NCI-H1694 treated with DMSO at 0.1 percent for 48 hours (cell line): Measurements from ENCODE around the gene TCAP.
A peak's percentile ranks its signal among the peaks of the same experiment; 100 is the strongest.
"Not testable (repeated sequence)": the region's sequence is repeated elsewhere in the genome, so short reads cannot be mapped to it uniquely, and the experiment has no call there.

Experiments used
- DNase-seq: peaks from one replicate; lab custom pipeline; 2025; lab: John Stamatoyannopoulos, UW

The TCAP gene

GRCh38 chr17:39706383-39706782, 41.2 kb downstream of the TCAP start:
- DNase-seq: no peak

- no peak for DNase-seq
Measured at GRCh38 chr17:39706921-39707337, 41.8 kb downstream of the TCAP start.

GRCh38 chr17:39709319-39709997, 44.3 kb downstream of the TCAP start:
- DNase-seq: no peak

DNA sequence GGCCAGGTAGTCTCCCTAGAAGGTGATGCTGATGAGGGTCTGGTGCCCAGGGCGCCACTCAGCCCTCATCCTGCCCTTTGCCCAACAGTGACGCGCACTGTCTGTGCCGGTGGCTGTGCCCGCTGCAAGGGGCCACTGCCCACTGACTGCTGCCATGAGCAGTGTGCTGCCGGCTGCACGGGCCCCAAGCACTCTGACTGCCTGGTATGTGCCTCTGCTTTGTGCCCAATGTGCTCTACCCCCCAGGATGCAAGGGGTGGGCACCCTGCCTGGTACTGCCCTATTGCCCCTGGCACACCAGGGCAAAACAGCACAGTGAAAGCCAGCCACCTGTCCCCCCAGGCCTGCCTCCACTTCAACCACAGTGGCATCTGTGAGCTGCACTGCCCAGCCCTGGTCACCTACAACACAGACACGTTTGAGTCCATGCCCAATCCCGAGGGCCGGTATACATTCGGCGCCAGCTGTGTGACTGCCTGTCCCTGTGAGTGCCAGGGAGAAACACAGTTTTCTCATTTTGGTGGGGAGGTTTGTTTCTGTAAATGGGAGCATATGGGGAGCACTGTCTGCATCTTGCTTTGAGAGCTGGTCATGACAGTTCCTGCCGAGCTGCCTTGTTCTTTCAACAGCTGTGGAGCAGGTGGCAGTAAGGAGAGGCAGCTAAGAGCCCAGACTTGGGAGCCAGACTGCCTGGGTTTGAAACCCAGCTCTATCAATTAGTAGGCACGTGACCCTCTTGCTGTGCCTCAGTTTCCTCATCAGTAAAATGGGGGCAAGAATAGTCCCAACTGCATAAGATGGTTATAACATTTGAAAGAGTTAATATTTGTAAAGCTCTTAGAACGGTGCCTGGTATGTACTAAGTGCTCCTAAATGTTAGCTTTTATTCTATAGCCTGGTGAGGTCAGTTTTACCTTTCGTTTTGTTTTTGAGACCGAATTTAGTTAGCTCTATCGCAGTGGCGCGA, 45.1 kb downstream of the TCAP start:
- DNase-seq: peak; percentile 37

GRCh38 chr17:39711071-39711470, 45.9 kb downstream of the TCAP start:
- not testable (repeated sequence) for DNase-seq

DNA sequence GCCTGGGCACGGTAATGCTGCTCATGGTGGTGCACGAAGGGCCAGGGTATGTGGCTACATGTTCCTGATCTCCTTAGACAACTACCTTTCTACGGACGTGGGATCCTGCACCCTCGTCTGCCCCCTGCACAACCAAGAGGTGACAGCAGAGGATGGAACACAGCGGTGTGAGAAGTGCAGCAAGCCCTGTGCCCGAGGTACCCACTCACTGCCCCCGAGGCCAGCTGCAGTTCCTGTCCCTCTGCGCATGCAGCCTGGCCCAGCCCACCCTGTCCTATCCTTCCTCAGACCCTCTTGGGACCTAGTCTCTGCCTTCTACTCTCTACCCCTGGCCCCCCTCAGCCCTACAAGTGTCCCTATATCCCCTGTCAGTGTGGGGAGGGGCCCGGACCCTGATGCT, 46.7 kb downstream of the TCAP start:
- no peak for DNase-seq

- no peak for DNase-seq
Measured at GRCh38 chr17:39714234-39714633, 49.1 kb downstream of the TCAP start.

DNA sequence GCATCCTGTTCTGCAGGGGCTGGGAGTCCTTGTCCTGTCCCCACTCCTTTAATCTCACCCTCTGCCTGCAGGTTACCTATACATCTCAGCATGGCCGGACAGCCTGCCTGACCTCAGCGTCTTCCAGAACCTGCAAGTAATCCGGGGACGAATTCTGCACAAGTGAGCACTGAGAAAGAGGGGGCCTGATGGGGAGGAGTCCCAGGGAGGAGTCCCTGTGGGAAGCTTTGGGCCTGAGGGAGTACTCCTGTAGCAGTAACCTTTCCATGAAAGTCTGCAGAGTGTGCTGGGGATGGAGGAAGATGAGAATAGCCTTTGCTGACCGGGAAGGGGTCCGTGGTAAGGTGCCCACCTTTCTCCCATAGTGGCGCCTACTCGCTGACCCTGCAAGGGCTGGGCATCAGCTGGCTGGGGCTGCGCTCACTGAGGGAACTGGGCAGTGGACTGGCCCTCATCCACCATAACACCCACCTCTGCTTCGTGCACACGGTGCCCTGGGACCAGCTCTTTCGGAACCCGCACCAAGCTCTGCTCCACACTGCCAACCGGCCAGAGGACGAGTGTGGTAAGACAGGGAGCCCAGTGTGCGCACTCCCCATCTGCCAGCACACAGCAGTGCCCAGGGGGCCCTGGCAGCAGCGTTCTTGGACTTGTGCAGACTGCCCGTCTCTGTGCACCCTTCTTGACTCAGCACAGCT, 50.4 kb downstream of the TCAP start:
- no peak for DNase-seq
